ENCODE data around the gene KRTAP5-9. TPM values are rescaled to one million over a fixed set of nuclear protein-coding genes. Genes with fewer than 3 reads are reported as not detected.

KRTAP5-9 gene
- total and polyA plus RNA-seq, 9 of the 15 experiments (the other 6 are each of a cell fraction or from before 2014, with no cell fraction given), result not detected

GRCh38 chr11:71580057-71581003, 32.1 kb downstream of the KRTAP5-9 start (continued):
- no peak for TF ChIP-seq HOXB6 (CRISPR knock-in tag; IDR thresholded peaks at IDR 0.05; ENCODE audit: borderline replicate concordance)
- TF ChIP-seq ZNF696 (CRISPR knock-in tag; conservative IDR thresholded peaks at IDR 0.05), result no peak
- no peak for TF ChIP-seq HNRNPLL (IDR thresholded peaks at IDR 0.05; ENCODE audit: low read depth, low read length, poor library complexity, severe bottlenecking)
- TF ChIP-seq ZNF511 (CRISPR knock-in tag; IDR thresholded peaks at IDR 0.05), result no peak
- no peak for TF ChIP-seq RBFOX2 (IDR thresholded peaks at IDR 0.05; ENCODE audit: low read depth, low read length)
- TF ChIP-seq RAD21 (CRISPR knock-in tag; conservative IDR thresholded peaks at IDR 0.05 in 1 of 2, IDR thresholded peaks at IDR 0.05 in 1 of 2), result peak in 1 of 2 experiments; percentile 51; a peak in 2 of 4 replicates
- TF ChIP-seq, protein P1, sequence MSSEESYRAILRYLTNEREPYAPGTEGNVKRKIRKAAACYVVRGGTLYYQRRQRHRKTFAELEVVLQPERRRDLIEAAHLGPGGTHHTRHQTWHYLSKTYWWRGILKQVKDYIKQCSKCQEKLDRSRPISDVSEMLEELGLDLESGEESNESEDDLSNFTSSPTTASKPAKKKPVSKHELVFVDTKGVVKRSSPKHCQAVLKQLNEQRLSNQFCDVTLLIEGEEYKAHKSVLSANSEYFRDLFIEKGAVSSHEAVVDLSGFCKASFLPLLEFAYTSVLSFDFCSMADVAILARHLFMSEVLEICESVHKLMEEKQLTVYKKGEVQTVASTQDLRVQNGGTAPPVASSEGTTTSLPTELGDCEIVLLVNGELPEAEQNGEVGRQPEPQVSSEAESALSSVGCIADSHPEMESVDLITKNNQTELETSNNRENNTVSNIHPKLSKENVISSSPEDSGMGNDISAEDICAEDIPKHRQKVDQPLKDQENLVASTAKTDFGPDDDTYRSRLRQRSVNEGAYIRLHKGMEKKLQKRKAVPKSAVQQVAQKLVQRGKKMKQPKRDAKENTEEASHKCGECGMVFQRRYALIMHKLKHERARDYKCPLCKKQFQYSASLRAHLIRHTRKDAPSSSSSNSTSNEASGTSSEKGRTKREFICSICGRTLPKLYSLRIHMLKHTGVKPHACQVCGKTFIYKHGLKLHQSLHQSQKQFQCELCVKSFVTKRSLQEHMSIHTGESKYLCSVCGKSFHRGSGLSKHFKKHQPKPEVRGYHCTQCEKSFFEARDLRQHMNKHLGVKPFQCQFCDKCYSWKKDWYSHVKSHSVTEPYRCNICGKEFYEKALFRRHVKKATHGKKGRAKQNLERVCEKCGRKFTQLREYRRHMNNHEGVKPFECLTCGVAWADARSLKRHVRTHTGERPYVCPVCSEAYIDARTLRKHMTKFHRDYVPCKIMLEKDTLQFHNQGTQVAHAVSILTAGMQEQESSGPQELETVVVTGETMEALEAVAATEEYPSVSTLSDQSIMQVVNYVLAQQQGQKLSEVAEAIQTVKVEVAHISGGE (CRISPR knock-in tag; IDR thresholded peaks at IDR 0.05), result no peak
- no peak for TF ChIP-seq TAF9B (IDR thresholded peaks at IDR 0.05; ENCODE audit: partially characterized antibody)
- peak; percentile 13; the same call in 1 of the 2 replicates for TF ChIP-seq NFIC (IDR thresholded peaks at IDR 0.05)
- no peak for TF ChIP-seq ZNF512 (tag; IDR thresholded peaks at IDR 0.05)
- no peak for TF ChIP-seq CSDE1 (IDR thresholded peaks at IDR 0.05)
- TF ChIP-seq, protein P2, sequence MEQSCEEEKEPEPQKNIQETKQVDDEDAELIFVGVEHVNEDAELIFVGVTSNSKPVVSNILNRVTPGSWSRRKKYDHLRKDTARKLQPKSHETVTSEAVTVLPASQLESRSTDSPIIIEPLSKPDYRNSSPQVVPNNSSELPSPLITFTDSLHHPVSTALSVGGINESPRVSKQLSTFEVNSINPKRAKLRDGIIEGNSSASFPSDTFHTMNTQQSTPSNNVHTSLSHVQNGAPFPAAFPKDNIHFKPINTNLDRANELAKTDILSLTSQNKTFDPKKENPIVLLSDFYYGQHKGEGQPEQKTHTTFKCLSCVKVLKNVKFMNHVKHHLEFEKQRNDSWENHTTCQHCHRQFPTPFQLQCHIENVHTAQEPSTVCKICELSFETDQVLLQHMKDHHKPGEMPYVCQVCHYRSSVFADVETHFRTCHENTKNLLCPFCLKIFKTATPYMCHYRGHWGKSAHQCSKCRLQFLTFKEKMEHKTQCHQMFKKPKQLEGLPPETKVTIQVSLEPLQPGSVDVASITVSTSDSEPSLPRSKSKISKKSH (CRISPR knock-in tag; IDR thresholded peaks at IDR 0.05), result no peak
- TF ChIP-seq ZBTB12 (CRISPR knock-in tag; IDR thresholded peaks at IDR 0.05), result no peak
- 0 out of 2 replicates have a peak, but pooled peaks have one; percentile 25 for TF ChIP-seq ATF7 (IDR thresholded peaks at IDR 0.05)
- no peak for TF ChIP-seq HNRNPL (IDR thresholded peaks at IDR 0.05; ENCODE audit: low read depth, low read length)
